Uterus (tissue), 4 donors: ENCODE data around the gene CLDN24. TPM values are rescaled to one million over a fixed set of nuclear protein-coding genes. Genes with fewer than 3 reads are reported as not detected.

Source experiments
- DNase-seq, 2 donors: peaks; one replicate each; pipeline ENCODE4 v3.0.0-alpha.2; 2019 to 2020
- H3K27ac ChIP-seq, 2 donors: fragments of 200-600 bp; sonication (generic); 1 replicate in 1 of 2; 2 replicates in 1 of 2; pipeline ENCODE4 v1.5.1; 2016 to 2018
- H3K27me3 ChIP-seq, 2 donors: fragments of 200-600 bp; sonication (generic); one replicate each; pipeline ENCODE4 v1.5.1; 2018 to 2019; ENCODE audit warnings: control low read depth in 1 of 2
- H3K36me3 ChIP-seq, 2 donors: fragments of 200-600 bp; sonication (generic); one replicate each; pipeline ENCODE4 v1.5.1; 2019; ENCODE audit warnings: control low read depth in 1 of 2
- H3K4me1 ChIP-seq, 2 donors: fragments of 200-600 bp; sonication (generic); one replicate each; pipeline ENCODE4 v1.5.1; 2018 to 2019; ENCODE audit warnings: control low read depth in 1 of 2
- H3K4me3 ChIP-seq, 2 donors: fragments of 200-600 bp; sonication (generic); 1 replicate in 1 of 2; 2 replicates in 1 of 2; pipeline ENCODE4 v1.5.1; 2018 to 2019; ENCODE audit warnings: mild to moderate bottlenecking in 1 of 2
- H3K9me3 ChIP-seq, 2 donors: fragments of 200-600 bp; sonication (generic); one replicate each; pipeline ENCODE4 v1.5.1; 2019; ENCODE audit warnings: control low read depth in 1 of 2
- POLR2A ChIP-seq, 2 donors: fragments of 450-650 bp; IDR thresholded peaks; one replicate each; pipeline ENCODE4 v1.6.1; 2016; ENCODE audit warnings: antibody characterized with exemption in 2 of 2, mild to moderate bottlenecking in 1 of 2, moderate library complexity in 1 of 2
- intact Hi-C: fragments of 100-400 bp; cut with DNase I; formaldehyde crosslinking; loops from one replicate; pipeline ENCODE4 v1.15.1; 2023; ENCODE audit warnings: low total_unique reads
- total RNA-seq, 4 donors: library from RNA; depleted of rRNA in 3 of 4; stranded (reverse); fragments of >200 nt in 3 of 4; gene quantifications; one replicate each; pipeline versions ENCODE4 v1.1.0 to v1.2.4, GENCODE V29; 2014 to 2023
- TF ChIP-seq, protein P1 (sequence below), 4 experiments: fragments of 200-600 bp in 2 of 4; fragments of 450-650 bp in 2 of 4; sonication (generic) in 2 of 4; IDR thresholded peaks; one replicate each; pipeline ENCODE4 v1.5.1; 2016 to 2019; ENCODE audit warnings: antibody characterized with exemption in 4 of 4, mild to moderate bottlenecking in 2 of 4, moderate library complexity in 1 of 4
- donor health status: DM: yes; HTN: yes; CAD: no.

CLDN24 gene
- total RNA-seq, 4 donors from 2014 or later: not detected

DNA sequence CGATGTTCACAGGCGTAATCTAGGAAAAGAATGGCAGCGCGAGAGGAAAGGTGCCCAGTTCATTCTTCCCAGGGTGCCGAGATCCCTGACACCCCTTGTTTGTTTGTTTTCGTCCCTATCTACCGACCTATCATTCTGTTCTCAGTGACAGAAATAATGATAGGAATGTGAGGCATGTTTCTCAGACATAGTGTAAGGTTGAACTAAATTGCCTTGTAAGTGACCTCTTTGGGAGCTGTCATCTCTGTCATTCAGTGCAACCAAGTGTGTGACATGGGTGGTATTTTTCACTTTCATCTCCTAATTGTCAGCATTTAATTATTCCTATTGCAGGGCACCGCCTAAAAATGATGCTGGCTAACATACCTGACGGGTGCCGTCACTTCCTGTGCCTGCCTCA, 26.5 kb downstream of the CLDN24 start:
- Histone ChIP-seq H3K36me3 (no peaks in the 10 kb centered on the region), H3K4me3 (no peak overlapping the region), H3K27ac (no peak overlapping the region), H3K4me1 (no peaks in the 10 kb centered on the region), H3K9me3 (no peaks in the 10 kb centered on the region), H3K27me3 (no peaks in the 10 kb centered on the region)
- DNase-seq: no peak
- intact Hi-C loops: no loop called here
- TF ChIP-seq, protein P1, sequence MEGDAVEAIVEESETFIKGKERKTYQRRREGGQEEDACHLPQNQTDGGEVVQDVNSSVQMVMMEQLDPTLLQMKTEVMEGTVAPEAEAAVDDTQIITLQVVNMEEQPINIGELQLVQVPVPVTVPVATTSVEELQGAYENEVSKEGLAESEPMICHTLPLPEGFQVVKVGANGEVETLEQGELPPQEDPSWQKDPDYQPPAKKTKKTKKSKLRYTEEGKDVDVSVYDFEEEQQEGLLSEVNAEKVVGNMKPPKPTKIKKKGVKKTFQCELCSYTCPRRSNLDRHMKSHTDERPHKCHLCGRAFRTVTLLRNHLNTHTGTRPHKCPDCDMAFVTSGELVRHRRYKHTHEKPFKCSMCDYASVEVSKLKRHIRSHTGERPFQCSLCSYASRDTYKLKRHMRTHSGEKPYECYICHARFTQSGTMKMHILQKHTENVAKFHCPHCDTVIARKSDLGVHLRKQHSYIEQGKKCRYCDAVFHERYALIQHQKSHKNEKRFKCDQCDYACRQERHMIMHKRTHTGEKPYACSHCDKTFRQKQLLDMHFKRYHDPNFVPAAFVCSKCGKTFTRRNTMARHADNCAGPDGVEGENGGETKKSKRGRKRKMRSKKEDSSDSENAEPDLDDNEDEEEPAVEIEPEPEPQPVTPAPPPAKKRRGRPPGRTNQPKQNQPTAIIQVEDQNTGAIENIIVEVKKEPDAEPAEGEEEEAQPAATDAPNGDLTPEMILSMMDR (IDR thresholded peaks at IDR 0.05): no peak
- no peak for TF ChIP-seq POLR2A (IDR thresholded peaks at IDR 0.05)

DNA sequence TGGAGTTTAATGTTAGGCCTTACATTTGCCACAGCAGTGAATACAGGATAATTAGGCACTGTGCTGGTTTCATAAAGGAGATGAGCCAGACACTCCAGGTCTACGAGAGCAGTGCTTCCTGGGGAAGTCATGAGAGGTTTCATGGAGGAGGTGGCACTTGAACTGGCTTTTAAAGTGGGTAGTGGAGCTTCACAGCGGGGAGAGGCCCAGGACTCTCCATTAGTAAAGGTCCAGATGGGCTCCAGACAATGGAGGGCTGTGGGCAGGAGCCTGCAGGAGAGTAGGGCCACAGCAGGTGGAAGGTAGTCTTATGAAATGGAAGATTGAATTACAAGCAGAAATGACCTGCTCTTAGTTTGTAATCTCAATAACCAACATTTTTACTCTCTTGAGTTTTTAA, 31.2 kb downstream of the CLDN24 start:
- H3K4me3 ChIP-seq: no peak overlapping the region
- no peaks in the 10 kb centered on the region for H3K4me1 ChIP-seq
- DNase-seq: no peak
- intact Hi-C loops: no loop called here
- TF ChIP-seq POLR2A (IDR thresholded peaks at IDR 0.05): no peak
- TF ChIP-seq, protein P1 (IDR thresholded peaks at IDR 0.05): no peak
- H3K27ac ChIP-seq: no peak overlapping the region
- H3K27me3 ChIP-seq: no peaks in the 10 kb centered on the region
- no peaks in the 10 kb centered on the region for H3K9me3 ChIP-seq
- H3K36me3 ChIP-seq: no peaks in the 10 kb centered on the region

DNA sequence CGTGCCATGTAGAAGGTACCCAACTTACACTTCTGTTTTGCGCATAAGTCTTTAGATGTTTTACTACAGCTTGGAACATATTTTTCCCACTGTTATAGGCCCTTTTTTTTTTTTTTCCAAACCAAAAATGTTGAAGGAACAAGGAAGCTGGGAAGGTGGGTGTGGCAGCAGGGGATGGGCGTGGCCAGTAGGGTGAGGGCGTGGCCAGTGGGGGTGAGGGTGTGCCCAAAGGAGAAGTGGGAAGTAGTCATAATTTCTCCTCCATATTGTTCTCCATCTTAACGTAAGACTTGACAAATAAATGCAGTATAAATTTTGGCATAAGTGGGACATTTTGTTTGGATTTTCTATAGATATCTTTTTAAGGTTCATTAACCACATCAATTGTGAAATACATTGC, 32.5 kb downstream of the CLDN24 start:
- Histone ChIP-seq H3K36me3 (no peaks in the 10 kb centered on the region), H3K4me1 (no peaks in the 10 kb centered on the region), H3K27ac (no peak overlapping the region), H3K4me3 (no peak overlapping the region), H3K9me3 (no peaks in the 10 kb centered on the region), H3K27me3 (no peaks in the 10 kb centered on the region)
- intact Hi-C loops: no loop called here
- DNase-seq: no peak
- no peak for TF ChIP-seq POLR2A (IDR thresholded peaks at IDR 0.05)
- TF ChIP-seq, protein P1 (IDR thresholded peaks at IDR 0.05): no peak

DNA sequence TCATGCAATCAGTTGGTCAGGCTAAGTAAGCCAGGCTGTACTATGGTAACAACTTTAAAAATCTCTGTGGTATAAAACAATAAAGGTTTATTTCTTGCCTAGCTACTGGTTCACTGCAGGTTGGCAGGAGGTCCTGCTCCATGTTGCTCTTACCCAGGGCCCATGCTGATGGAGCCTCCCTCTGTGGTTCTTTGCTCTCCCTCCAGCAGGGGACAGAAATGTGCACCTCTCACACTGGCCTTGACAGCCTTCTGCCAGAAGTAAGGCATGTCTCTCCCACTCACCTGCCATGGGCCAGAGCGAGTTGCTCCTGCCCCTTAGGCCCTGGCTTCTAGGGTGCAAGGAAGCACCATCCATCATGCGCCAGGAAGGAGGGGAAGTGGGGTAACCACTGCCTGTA, 33.3 kb downstream of the CLDN24 start:
- intact Hi-C loops: no loop called here
- no peak for TF ChIP-seq POLR2A (IDR thresholded peaks at IDR 0.05)
- TF ChIP-seq, protein P1 (IDR thresholded peaks at IDR 0.05): no peak
- no peaks in the 10 kb centered on the region for H3K9me3 ChIP-seq
- no peaks in the 10 kb centered on the region for H3K36me3 ChIP-seq
- no peak overlapping the region for H3K4me3 ChIP-seq
- H3K4me1 ChIP-seq: no peaks in the 10 kb centered on the region
- DNase-seq: no peak
- H3K27ac ChIP-seq: no peak overlapping the region
- no peaks in the 10 kb centered on the region for H3K27me3 ChIP-seq

DNA sequence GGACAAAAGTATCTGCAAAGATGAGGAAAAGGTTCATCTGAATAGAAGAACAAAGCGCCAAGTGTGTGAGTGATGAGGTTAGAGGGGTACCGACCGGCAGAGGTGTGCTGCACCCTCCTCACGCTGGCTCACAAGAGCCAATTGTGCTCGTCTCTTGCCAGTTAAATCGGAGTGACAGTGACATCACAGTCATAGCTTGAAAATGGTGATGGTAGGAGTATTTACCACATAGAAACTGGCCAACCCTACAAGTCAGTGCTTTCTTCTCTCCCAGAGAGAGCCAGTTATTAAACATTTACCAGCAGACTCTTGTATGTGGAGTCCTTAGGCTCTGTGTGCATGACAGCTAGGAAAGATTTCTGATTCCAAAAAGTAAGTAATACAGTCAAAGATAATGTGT, 34.5 kb downstream of the CLDN24 start:
- DNase-seq: no peak
- Histone ChIP-seq H3K27me3 (no peaks in the 10 kb centered on the region), H3K36me3 (no peaks in the 10 kb centered on the region), H3K9me3 (no peaks in the 10 kb centered on the region), H3K27ac (no peak overlapping the region), H3K4me3 (no peak overlapping the region), H3K4me1 (no peaks in the 10 kb centered on the region)
- TF ChIP-seq, protein P1 (IDR thresholded peaks at IDR 0.05): no peak
- no peak for TF ChIP-seq POLR2A (IDR thresholded peaks at IDR 0.05)
- intact Hi-C loops: no loop called here
